ENCODE data around the gene TBC1D19. TPM values are rescaled to one million over a fixed set of nuclear protein-coding genes. Genes with fewer than 3 reads are reported as not detected.
"Not testable (repeated sequence)": the region's sequence is repeated elsewhere in the genome, so short reads cannot be mapped to it uniquely, and the experiment has no call there.

The TBC1D19 gene
- total and polyA plus RNA-seq, 4 donors = 2.1 to 41.6 (median 8.3) TPM

DNA sequence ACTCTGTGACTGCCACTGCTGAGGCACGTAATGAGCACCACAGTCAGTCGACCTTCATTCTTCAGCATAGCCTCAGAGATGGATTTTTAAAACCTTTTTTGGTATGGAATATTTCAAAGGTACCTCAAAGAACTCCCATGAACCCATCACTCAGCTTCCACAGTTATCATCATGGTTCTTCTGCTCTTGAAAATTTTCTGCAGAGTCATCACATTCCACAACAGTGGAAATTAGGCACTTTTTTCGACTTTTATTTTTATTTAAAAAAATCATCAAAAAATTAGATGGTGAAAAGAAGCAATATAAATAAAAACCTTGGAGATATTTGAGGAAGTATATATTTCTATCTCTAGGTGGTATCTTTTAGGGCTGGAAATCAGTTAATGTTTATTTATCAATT lies 37.5 kb downstream of the TBC1D19 start:
- H3K27ac ChIP-seq (ENCODE audit: low read depth in 1 of 2, low read length in 1 of 2) = no peak overlapping the region
- peaks cover 0 to 1% (median 0%) of the 10 kb centered on the region in 4 donors for H3K9me3 ChIP-seq (ENCODE audit: control insufficient read depth in 4 of 4, insufficient read depth in 3 of 4, low read length in 3 of 4)
- ATAC-seq (ENCODE audit: insufficient read depth, low FRiP score) (no peak), DNase-seq (no peak)
- H3K9ac ChIP-seq (ENCODE audit: insufficient read depth in 1 of 2, low read length in 2 of 2) = no peak overlapping the region
- H3K4me3 ChIP-seq = no peak overlapping the region
- H3K36me3 ChIP-seq (ENCODE audit: control insufficient read depth in 4 of 4, insufficient read depth in 4 of 4, low read length in 4 of 4) = peaks cover 0 to 8% (median 2%) of the 10 kb centered on the region in 4 donors
- 78 to 96% methylated on average over 3 of the region's 3 CpGs for WGBS, 2 donors
- TF ChIP-seq, protein P1, sequence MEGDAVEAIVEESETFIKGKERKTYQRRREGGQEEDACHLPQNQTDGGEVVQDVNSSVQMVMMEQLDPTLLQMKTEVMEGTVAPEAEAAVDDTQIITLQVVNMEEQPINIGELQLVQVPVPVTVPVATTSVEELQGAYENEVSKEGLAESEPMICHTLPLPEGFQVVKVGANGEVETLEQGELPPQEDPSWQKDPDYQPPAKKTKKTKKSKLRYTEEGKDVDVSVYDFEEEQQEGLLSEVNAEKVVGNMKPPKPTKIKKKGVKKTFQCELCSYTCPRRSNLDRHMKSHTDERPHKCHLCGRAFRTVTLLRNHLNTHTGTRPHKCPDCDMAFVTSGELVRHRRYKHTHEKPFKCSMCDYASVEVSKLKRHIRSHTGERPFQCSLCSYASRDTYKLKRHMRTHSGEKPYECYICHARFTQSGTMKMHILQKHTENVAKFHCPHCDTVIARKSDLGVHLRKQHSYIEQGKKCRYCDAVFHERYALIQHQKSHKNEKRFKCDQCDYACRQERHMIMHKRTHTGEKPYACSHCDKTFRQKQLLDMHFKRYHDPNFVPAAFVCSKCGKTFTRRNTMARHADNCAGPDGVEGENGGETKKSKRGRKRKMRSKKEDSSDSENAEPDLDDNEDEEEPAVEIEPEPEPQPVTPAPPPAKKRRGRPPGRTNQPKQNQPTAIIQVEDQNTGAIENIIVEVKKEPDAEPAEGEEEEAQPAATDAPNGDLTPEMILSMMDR (IDR thresholded peaks at IDR 0.05; ENCODE audit: control extremely low read depth, extremely low read depth) = no peak
- no peaks in the 10 kb centered on the region for H3K27me3 ChIP-seq (ENCODE audit: control insufficient read depth in 3 of 3, insufficient read depth in 3 of 3, low read length in 2 of 3)
- H3K4me1 ChIP-seq (ENCODE audit: control insufficient read depth in 5 of 5, insufficient read depth in 5 of 5, low read length in 5 of 5) = peaks cover 0 to 2% (median 0%) of the 10 kb centered on the region in 5 donors

DNA sequence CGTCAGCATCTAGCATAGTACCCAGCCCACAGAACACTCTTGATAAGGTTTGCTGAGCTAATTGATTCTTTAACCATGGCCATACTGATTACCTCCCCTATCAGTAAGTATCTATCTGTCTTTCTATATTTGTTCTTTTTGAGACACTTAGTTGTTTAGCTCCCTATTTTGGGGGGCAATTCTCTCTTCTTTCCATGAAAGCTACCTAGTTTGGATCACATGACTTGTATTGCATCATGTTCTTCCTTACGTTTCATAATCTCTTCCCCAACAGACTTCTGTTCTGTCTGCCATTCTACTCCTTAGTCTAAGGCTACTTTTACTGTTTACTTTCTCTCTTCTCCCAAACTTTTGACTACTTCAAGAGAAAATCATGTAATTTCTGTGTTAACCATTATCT lies 39.0 kb downstream of the TBC1D19 start:
- DNase-seq (no peak), ATAC-seq (ENCODE audit: insufficient read depth, low FRiP score) (no peak)
- no peak overlapping the region for H3K4me3 ChIP-seq
- H3K27me3 ChIP-seq (ENCODE audit: control insufficient read depth in 3 of 3, insufficient read depth in 3 of 3, low read length in 2 of 3) = no peaks in the 10 kb centered on the region
- H3K9me3 ChIP-seq (ENCODE audit: control insufficient read depth in 4 of 4, insufficient read depth in 3 of 4, low read length in 3 of 4) = peaks cover 0 to 1% (median 0%) of the 10 kb centered on the region in 4 donors
- H3K4me1 ChIP-seq (ENCODE audit: control insufficient read depth in 5 of 5, insufficient read depth in 5 of 5, low read length in 5 of 5) = peaks cover 0 to 2% (median 0%) of the 10 kb centered on the region in 5 donors
- H3K9ac ChIP-seq (ENCODE audit: insufficient read depth in 1 of 2, low read length in 2 of 2) = no peak overlapping the region
- 57 to 68% methylated on average over 2 of the region's 2 CpGs for WGBS, 2 donors
- H3K36me3 ChIP-seq (ENCODE audit: control insufficient read depth in 4 of 4, insufficient read depth in 4 of 4, low read length in 4 of 4) = peaks cover 0 to 8% (median 0%) of the 10 kb centered on the region in 4 donors
- TF ChIP-seq, protein P1 (IDR thresholded peaks at IDR 0.05; ENCODE audit: control extremely low read depth, extremely low read depth) = no peak
- H3K27ac ChIP-seq (ENCODE audit: low read depth in 1 of 2, low read length in 1 of 2) = no peak overlapping the region

GRCh38 chr4:26626658-26627057 lies 42.8 kb downstream of the TBC1D19 start:
- H3K27me3 ChIP-seq (ENCODE audit: control insufficient read depth in 3 of 3, insufficient read depth in 3 of 3, low read length in 2 of 3); H3K9me3 ChIP-seq (ENCODE audit: control insufficient read depth in 4 of 4, insufficient read depth in 3 of 4, low read length in 3 of 4); H3K9ac ChIP-seq (ENCODE audit: insufficient read depth in 1 of 2, low read length in 2 of 2); H3K27ac ChIP-seq (ENCODE audit: low read depth in 1 of 2, low read length in 1 of 2); ATAC-seq (ENCODE audit: insufficient read depth, low FRiP score); H3K4me3 ChIP-seq; H3K4me1 ChIP-seq (ENCODE audit: control insufficient read depth in 5 of 5, insufficient read depth in 5 of 5, low read length in 5 of 5); H3K36me3 ChIP-seq (ENCODE audit: control insufficient read depth in 4 of 4, insufficient read depth in 4 of 4, low read length in 4 of 4); DNase-seq: not testable (repeated sequence)
- WGBS, 2 donors = 100% methylated on average over 2 of the region's 2 CpGs; no CpG with 5 or more reads in 1 of the 2 donors

DNA sequence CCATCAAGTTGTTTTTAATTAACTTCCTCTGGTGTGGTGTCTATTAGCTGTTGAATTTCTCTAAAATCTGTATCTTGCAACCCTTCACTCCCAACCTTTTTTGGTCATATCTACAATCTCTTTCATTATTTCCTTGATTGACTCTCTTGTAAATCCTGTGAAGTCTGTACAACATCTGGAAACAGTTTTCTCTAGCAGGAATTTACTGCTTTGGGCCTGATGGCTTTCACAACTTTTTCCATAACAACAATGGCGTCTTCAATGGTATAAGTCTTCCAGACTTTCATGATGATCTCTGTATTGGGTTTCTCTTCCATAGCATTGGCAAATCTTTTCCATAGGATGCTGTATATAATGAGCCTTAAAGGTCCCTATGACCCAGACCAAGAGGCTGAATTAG lies 49.0 kb downstream of the TBC1D19 start:
- H3K27ac ChIP-seq (ENCODE audit: low read depth in 1 of 2, low read length in 1 of 2) = no peak overlapping the region
- TF ChIP-seq, protein P1 (IDR thresholded peaks at IDR 0.05; ENCODE audit: control extremely low read depth, extremely low read depth) = no peak
- ATAC-seq (ENCODE audit: insufficient read depth, low FRiP score) (no peak), DNase-seq (no peak)
- H3K4me3 ChIP-seq = no peak overlapping the region
- no peaks in the 10 kb centered on the region for H3K27me3 ChIP-seq (ENCODE audit: control insufficient read depth in 3 of 3, insufficient read depth in 3 of 3, low read length in 2 of 3)
- 94 to 96% methylated on average over 1 of the region's 1 CpG for WGBS, 2 donors
- H3K36me3 ChIP-seq (ENCODE audit: control insufficient read depth in 4 of 4, insufficient read depth in 4 of 4, low read length in 4 of 4) = peaks cover 0 to 6% (median 2%) of the 10 kb centered on the region in 4 donors
- H3K4me1 ChIP-seq (ENCODE audit: control insufficient read depth in 5 of 5, insufficient read depth in 5 of 5, low read length in 5 of 5) = no peaks in the 10 kb centered on the region
- H3K9me3 ChIP-seq (ENCODE audit: control insufficient read depth in 4 of 4, insufficient read depth in 3 of 4, low read length in 3 of 4) = no peaks in the 10 kb centered on the region
- H3K9ac ChIP-seq (ENCODE audit: insufficient read depth in 1 of 2, low read length in 2 of 2) = no peak overlapping the region
